Upper lobe of left lung (tissue), 6 donors: Measurements from ENCODE around the gene OSTN. TPM values are rescaled to one million over a fixed set of nuclear protein-coding genes. Genes with fewer than 3 reads are reported as not detected.

ENCODE experiments used
- ATAC-seq, 2 donors: fragments of 200-7000 bp; cut with Tn5 transposase; one replicate each; pipeline ENCODE4 v1.9.1; 2022; ENCODE audit warnings: mild to moderate bottlenecking in 2 of 2, moderate library complexity in 2 of 2; ENCODE audit not compliant: low FRiP score in 2 of 2
- DNase-seq, 2 donors: peaks; one replicate each; pipeline ENCODE4 v3.0.0-alpha.2; 2019 to 2020
- H3K27ac ChIP-seq, 4 donors: fragments of 200-600 bp; sonication (generic); one replicate each; pipeline ENCODE4 v1.5.1; 2016 to 2019
- H3K27me3 ChIP-seq, 4 donors: fragments of 200-600 bp; sonication (generic); one replicate each; pipeline ENCODE4 v1.5.1; 2017 to 2019
- H3K36me3 ChIP-seq, 4 donors: fragments of 200-600 bp; sonication (generic); one replicate each; pipeline ENCODE4 v1.5.1; 2016 to 2019
- H3K4me1 ChIP-seq, 4 donors: fragments of 200-600 bp; sonication (generic); one replicate each; pipeline ENCODE4 v1.5.1; 2018 to 2019
- H3K4me3 ChIP-seq, 4 donors: fragments of 200-600 bp; sonication (generic); one replicate each; pipeline ENCODE4 v1.5.1; 2017 to 2019; ENCODE audit warnings: mild to moderate bottlenecking in 2 of 4, moderate library complexity in 1 of 4
- H3K9me3 ChIP-seq, 4 donors: fragments of 200-600 bp; sonication (generic); one replicate each; pipeline ENCODE4 v1.5.1; 2018 to 2019
- CTCF ChIP-seq, 6 experiments: fragments of 450-650 bp in 4 of 6; fragments of 200-600 bp in 2 of 6; sonication (generic) in 2 of 6; IDR thresholded peaks; one replicate each; pipeline ENCODE4 v1.5.1; 2016 to 2019; ENCODE audit warnings: antibody characterized with exemption in 6 of 6
- EP300 ChIP-seq, 4 donors: sonication (generic); formaldehyde crosslinking; IDR thresholded peaks; one replicate each; pipeline ENCODE4 v1.5.1; 2017; ENCODE audit warnings: antibody characterized with exemption in 4 of 4, control low read depth in 2 of 4
- POLR2A ChIP-seq, 4 donors: fragments of 450-650 bp; IDR thresholded peaks; one replicate each; pipeline ENCODE4 v1.5.1; 2016 to 2017; ENCODE audit warnings: antibody characterized with exemption in 4 of 4, mild to moderate bottlenecking in 2 of 4
- POLR2AphosphoS5 ChIP-seq, 2 donors: sonication (generic); formaldehyde crosslinking; IDR thresholded peaks; one replicate each; pipeline ENCODE4 v1.5.1; 2017; ENCODE audit warnings: antibody characterized with exemption in 2 of 2
- WGBS, 2 donors: methylation state at CpG; one replicate each; pipeline ENCODE4 v1.1.5; 2017 to 2018; 5-methylcytosine and 5-hydroxymethylcytosine counted together
- total RNA-seq, 6 donors: library from RNA; depleted of rRNA in 4 of 6; stranded (reverse); fragments of >200 nt in 4 of 6; gene quantifications; one replicate each; pipeline versions ENCODE4 v1.1.0 to v1.2.1, GENCODE V29; 2016 to 2021
- donor health status: DM: no; HTN: no; CAD: no; lungs with moderate emphysema.
- donor health status: DM: no; HTN: yes; CAD: no; lungs with severe emphysema.

OSTN gene
- total RNA-seq, 6 donors from 2014 or later, result not detected

GRCh38 chr3:191217301-191217700, 18.3 kb downstream of the OSTN start:
- DNase-seq (no peak), ATAC-seq (no peak)
- Histone ChIP-seq H3K36me3 (no peaks in the 10 kb centered on the region), H3K27ac (no peak overlapping the region), H3K4me3 (no peak overlapping the region), H3K27me3 (no peaks in the 10 kb centered on the region), H3K9me3 (no peaks in the 10 kb centered on the region), H3K4me1 (no peaks in the 10 kb centered on the region)
- no peak for TF ChIP-seq EP300 (IDR thresholded peaks at IDR 0.05)
- TF ChIP-seq POLR2A (IDR thresholded peaks at IDR 0.05), result no peak
- no peak for TF ChIP-seq CTCF (IDR thresholded peaks at IDR 0.05)
- TF ChIP-seq POLR2AphosphoS5 (IDR thresholded peaks at IDR 0.05), result no peak
- whole genome bisulfite sequencing, 2 donors, result 73 to 96% methylated on average over 1 of the region's 1 CpG

- Histone ChIP-seq H3K9me3 (no peaks in the 10 kb centered on the region), H3K4me1 (no peaks in the 10 kb centered on the region), H3K27me3 (no peaks in the 10 kb centered on the region), H3K27ac (no peak overlapping the region), H3K36me3 (no peaks in the 10 kb centered on the region), H3K4me3 (no peak overlapping the region)
- ATAC-seq (no peak), DNase-seq (no peak)
- TF ChIP-seq EP300 (IDR thresholded peaks at IDR 0.05) (no peak), POLR2AphosphoS5 (IDR thresholded peaks at IDR 0.05) (no peak), CTCF (IDR thresholded peaks at IDR 0.05) (no peak), POLR2A (IDR thresholded peaks at IDR 0.05) (no peak)
- WGBS, 2 donors, result 85 to 87% methylated on average over 5 of the region's 5 CpGs
Observed at GRCh38 chr3:191220908-191221307, 21.9 kb downstream of the OSTN start.

- Histone ChIP-seq H3K4me3 (no peak overlapping the region), H3K27me3 (no peaks in the 10 kb centered on the region), H3K36me3 (no peaks in the 10 kb centered on the region), H3K27ac (no peak overlapping the region), H3K9me3 (no peaks in the 10 kb centered on the region), H3K4me1 (no peaks in the 10 kb centered on the region)
- TF ChIP-seq POLR2A (IDR thresholded peaks at IDR 0.05) (no peak), POLR2AphosphoS5 (IDR thresholded peaks at IDR 0.05) (no peak), EP300 (IDR thresholded peaks at IDR 0.05) (no peak), CTCF (IDR thresholded peaks at IDR 0.05) (no peak)
- ATAC-seq, result no peak
- DNase-seq, result no peak
- 100% methylated on average over 1 of the region's 1 CpG for WGBS, 2 donors
Observed at GRCh38 chr3:191221638-191222037, 22.6 kb downstream of the OSTN start.

- ATAC-seq, result no peak
- DNase-seq, result no peak
- Histone ChIP-seq H3K4me3 (no peak overlapping the region), H3K4me1 (no peaks in the 10 kb centered on the region), H3K27me3 (no peaks in the 10 kb centered on the region), H3K9me3 (no peaks in the 10 kb centered on the region), H3K36me3 (no peaks in the 10 kb centered on the region), H3K27ac (no peak overlapping the region)
- TF ChIP-seq POLR2AphosphoS5 (IDR thresholded peaks at IDR 0.05), result no peak
- no peak for TF ChIP-seq CTCF (IDR thresholded peaks at IDR 0.05)
- no peak for TF ChIP-seq POLR2A (IDR thresholded peaks at IDR 0.05)
- TF ChIP-seq EP300 (IDR thresholded peaks at IDR 0.05), result no peak
- WGBS, 2 donors, result 73 to 76% methylated on average over 5 of the region's 5 CpGs
Observed at GRCh38 chr3:191227541-191227940, 28.5 kb downstream of the OSTN start.

GRCh38 chr3:191234216-191234615, 35.2 kb downstream of the OSTN start:
- peaks cover 0 to 7% (median 0%) of the 10 kb centered on the region in 4 donors for H3K4me1 ChIP-seq
- no peaks in the 10 kb centered on the region for H3K36me3 ChIP-seq
- ATAC-seq (no peak), DNase-seq (no peak)
- no peak overlapping the region for H3K4me3 ChIP-seq
- TF ChIP-seq EP300 (IDR thresholded peaks at IDR 0.05) (no peak), POLR2A (IDR thresholded peaks at IDR 0.05) (no peak), POLR2AphosphoS5 (IDR thresholded peaks at IDR 0.05) (no peak), CTCF (IDR thresholded peaks at IDR 0.05) (no peak)
- no peaks in the 10 kb centered on the region for H3K27me3 ChIP-seq
- WGBS, 2 donors, result 93 to 95% methylated on average over 9 of the region's 9 CpGs
- H3K27ac ChIP-seq, result no peak overlapping the region
- H3K9me3 ChIP-seq, result no peaks in the 10 kb centered on the region
